GM10266 (cell line): ENCODE results near the gene UBL3.

Experiments used
- DNase-seq: peaks from one replicate; pipeline ENCODE4 v3.0.0; 2012; ENCODE audit errors: extremely low spot score
- TF ChIP-seq, protein P1 (sequence below): IDR thresholded peaks from 2 replicates; pipeline ENCODE4 v1.5.1; 2012; ENCODE audit warnings: mild to moderate bottlenecking, low read depth; ENCODE audit not compliant: control insufficient read depth, insufficient read depth; ENCODE audit errors: missing control alignments

UBL3 gene

DNA sequence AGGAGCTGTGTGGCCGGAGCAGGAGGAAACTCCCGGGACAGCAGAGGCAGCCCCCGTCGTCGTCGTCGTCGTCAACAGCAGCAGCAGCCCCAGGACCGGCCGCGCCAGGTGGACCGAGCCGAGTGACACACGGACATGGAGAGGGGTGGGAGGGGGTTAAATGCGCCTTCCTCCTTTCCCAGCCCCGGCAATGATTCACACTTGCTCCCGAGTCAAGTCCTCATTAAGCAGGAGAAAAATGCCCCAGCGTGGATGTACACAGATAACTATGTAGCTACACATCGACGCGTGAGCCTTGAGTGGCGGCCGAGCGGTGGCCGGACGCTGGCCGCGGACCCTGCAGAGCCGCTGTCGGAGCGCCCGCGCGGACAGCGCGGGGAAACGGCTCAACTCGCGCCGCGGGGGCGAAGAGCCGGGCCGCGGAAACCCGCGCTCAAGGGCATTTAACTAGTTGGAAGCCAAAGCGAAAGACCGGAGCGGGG is 645 bp downstream of the UBL3 start:
- TF ChIP-seq, protein P1, sequence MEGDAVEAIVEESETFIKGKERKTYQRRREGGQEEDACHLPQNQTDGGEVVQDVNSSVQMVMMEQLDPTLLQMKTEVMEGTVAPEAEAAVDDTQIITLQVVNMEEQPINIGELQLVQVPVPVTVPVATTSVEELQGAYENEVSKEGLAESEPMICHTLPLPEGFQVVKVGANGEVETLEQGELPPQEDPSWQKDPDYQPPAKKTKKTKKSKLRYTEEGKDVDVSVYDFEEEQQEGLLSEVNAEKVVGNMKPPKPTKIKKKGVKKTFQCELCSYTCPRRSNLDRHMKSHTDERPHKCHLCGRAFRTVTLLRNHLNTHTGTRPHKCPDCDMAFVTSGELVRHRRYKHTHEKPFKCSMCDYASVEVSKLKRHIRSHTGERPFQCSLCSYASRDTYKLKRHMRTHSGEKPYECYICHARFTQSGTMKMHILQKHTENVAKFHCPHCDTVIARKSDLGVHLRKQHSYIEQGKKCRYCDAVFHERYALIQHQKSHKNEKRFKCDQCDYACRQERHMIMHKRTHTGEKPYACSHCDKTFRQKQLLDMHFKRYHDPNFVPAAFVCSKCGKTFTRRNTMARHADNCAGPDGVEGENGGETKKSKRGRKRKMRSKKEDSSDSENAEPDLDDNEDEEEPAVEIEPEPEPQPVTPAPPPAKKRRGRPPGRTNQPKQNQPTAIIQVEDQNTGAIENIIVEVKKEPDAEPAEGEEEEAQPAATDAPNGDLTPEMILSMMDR = no peak
- peak; percentile 35 for DNase-seq

DNA sequence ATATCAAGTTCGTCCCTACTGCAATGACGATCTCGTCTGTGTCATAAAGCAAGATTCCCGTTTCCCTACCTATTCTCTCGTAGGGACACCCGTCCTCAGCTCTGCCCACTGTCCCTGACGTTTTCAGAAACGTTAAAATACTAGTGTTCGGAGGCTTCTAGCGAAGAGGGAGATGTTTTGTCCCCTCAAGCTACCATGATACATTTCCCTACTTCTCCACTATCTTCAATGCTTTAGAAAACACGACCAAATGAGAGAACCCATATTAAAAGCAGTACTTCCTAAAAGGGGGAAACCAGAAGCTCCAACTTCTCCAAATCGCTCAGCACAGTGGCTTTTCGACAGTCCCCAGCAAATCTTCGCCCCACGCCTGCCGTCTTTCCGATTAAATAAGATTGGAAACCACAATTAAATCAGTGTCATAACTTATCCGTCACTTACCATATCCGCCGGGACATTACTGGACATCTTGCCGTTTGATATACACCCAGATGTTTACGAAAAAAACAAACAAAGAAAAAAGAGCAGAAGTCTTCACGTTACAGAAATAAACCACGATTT is 1.3 kb downstream of the UBL3 start:
- TF ChIP-seq, protein P1 = no peak
- DNase-seq = peak; percentile 35

DNA sequence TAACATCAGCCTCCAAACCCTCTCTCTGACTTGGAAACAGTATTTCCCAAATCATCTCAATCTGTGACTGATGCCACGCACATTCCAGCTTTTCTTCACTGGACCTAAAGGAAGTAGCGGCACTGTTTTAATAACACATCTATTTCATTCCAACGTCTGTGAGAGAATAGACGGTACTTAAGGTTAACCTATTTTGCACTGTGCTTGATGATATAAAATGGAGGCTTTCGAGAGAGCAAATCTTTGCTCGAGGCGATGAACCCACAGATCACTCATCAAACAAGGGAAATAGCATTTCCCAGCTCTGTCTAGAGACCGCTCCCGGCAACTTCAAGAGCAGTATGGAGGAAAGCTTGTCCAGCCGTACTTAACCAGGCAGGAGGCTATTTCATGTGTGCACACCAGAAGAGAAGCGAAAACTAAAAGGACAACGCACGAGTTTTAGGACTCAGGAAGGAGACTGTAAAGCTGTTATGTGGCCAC is 2.9 kb downstream of the UBL3 start:
- TF ChIP-seq, protein P1 = no peak
- DNase-seq = no peak

DNA sequence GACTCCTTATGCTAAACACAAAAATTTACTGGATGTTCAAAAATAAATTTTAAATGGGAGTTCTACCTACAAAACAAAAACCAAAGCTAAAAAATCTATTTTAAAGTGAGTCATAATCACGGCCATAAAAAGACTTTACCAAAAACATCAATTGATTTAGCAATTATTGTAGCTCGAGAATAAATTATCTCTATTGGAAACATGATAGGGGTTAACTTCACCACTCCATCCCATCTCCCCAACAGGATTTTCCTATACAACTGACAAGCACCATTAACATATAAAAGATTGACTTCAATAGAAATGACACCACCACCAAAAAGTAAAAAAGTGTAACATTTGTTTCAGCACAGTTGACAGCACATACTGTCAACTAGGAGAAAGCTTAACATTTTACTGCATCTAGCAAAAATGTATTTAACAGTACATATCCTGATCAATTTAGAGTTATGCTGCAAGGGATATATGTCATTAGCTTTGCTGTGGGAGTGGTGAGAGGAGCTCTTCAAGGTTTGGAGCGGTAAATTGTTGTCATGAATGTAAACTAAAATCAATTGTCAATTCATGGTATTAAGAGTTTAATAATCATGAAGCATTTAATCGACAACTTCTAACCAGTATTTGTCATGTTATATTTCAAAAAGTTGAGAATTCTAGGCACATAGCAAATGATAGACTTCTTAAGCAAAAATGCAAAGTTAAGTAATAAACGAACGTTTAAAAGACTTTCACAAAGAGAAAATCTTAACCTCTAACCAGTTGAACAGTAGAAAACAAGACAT is 3.8 kb downstream of the UBL3 start:
- DNase-seq = no peak
- TF ChIP-seq, protein P1 = no peak

DNA sequence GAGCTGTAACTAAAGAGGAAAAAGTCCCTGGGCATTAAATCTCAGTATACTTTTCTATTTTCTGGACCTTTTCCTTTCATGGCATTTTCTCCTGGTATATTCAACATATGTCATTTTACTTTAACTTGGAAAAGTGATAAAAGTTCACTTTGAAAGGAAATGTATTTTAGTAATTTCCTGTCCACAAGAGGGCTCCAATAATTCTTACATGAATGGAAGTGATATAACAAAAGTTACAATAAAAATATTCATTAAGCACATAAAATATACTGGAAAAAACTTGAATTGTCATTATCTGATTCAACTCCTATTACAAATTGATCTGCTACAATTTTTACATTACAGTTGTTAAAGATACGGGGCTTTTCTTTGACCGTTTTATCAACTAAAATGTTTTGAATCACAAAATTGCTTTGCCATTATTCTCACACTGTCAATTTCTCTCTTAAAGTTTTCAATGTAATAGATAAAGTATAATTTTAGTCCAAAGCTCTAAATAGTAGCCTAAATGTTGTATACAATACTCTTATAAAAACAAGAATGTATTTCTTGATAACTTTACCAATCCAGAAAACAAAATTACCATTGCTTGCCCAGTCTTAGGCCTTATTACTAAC is 4.9 kb downstream of the UBL3 start:
- TF ChIP-seq, protein P1 = no peak
- no peak for DNase-seq

DNA sequence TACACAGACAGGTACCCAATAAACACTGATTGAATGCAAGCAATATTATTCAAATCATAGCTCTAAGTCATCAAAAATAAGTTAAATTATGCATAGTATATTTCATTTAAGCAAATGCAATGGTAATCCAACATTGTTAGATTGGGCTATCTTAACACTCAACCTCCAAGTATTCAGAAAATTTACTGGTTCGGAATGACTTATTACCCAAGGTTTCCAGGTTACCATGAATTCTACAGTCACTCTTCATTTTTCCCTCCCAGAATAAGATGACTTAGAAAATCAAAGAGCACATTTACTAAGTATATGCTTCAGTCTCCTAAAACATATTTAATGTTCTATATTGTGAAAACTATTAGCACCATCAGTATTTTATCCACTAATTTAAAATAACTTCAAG is 6.0 kb downstream of the UBL3 start:
- TF ChIP-seq, protein P1 = no peak
- no peak for DNase-seq
